Left ventricle myocardium inferior (tissue), 1 donor: ENCODE results near the gene CASTOR1. TPM values are rescaled to one million over a fixed set of nuclear protein-coding genes. Genes with fewer than 3 reads are reported as not detected.
A peak's percentile ranks its signal among the peaks of the same experiment; 100 is the strongest.

Experiments
- DNase-seq: peaks from one replicate; pipeline ENCODE4 v3.0.0-alpha.2; 2020
- H3K27ac ChIP-seq: fragments of 200-600 bp; replicated peaks from 2 replicates; pipeline ENCODE4 v1.8.0; 2021
- H3K27me3 ChIP-seq: fragments of 200-600 bp; 2 replicates; pipeline ENCODE4 v1.8.0; 2021; ENCODE audit warnings: low read depth
- H3K36me3 ChIP-seq: fragments of 200-600 bp; 2 replicates; pipeline ENCODE4 v1.8.0; 2021
- H3K4me1 ChIP-seq: fragments of 200-600 bp; 2 replicates; pipeline ENCODE4 v1.8.0; 2021
- H3K4me3 ChIP-seq: fragments of 200-600 bp; 2 replicates; pipeline ENCODE4 v1.8.0; 2021; ENCODE audit warnings: mild to moderate bottlenecking, moderate library complexity
- H3K9me3 ChIP-seq: fragments of 200-600 bp; replicated peaks from 2 replicates; pipeline ENCODE4 v1.8.0; 2021
- CTCF ChIP-seq: fragments of 200-600 bp; IDR thresholded peaks from 2 replicates; pipeline ENCODE4 v1.8.0; 2021; ENCODE audit warnings: antibody characterized with exemption, mild to moderate bottlenecking, borderline replicate concordance
- intact Hi-C: fragments of 100-400 bp; cut with micrococcal nuclease; formaldehyde crosslinking; loops from one replicate; pipeline ENCODE4 v1.11.0; 2022
- total RNA-seq: library from RNA; stranded (reverse); fragmentation: NEBNext Ultra II Directional; extraction: Animal tissue kit (Norgen Biotek cat#: 25700); gene quantifications from one replicate; pipeline ENCODE4 v1.2.1, GENCODE V29; 2021
- donor health status: DM: no; HTN: yes; CAD: no; lungs with severe emphysema.

The CASTOR1 gene
- total RNA-seq, 1 donor from 2014 or later = 6.5 TPM

- Histone ChIP-seq H3K4me1 (peaks cover 16% of the 10 kb centered on the region), H3K27me3 (no peaks in the 10 kb centered on the region), H3K4me3 (no peak overlapping the region), H3K27ac (no peak overlapping the region), H3K36me3 (no peaks in the 10 kb centered on the region), H3K9me3 (no peaks in the 10 kb centered on the region)
- intact Hi-C loops = no loop called here
- DNase-seq = no peak
- TF ChIP-seq CTCF = no peak
Measured at GRCh38 chr22:30273711-30274436, 15.4 kb downstream of the CASTOR1 start.

GRCh38 chr22:30272781-30273601, 16.3 kb downstream of the CASTOR1 start:
- Histone ChIP-seq H3K27me3 (no peaks in the 10 kb centered on the region), H3K4me3 (no peak overlapping the region), H3K9me3 (no peaks in the 10 kb centered on the region), H3K36me3 (no peaks in the 10 kb centered on the region), H3K27ac (no peak overlapping the region), H3K4me1 (peaks cover 12% of the 10 kb centered on the region)
- TF ChIP-seq CTCF = no peak
- no peak for DNase-seq
- intact Hi-C loops = no loop called here

- no peak for TF ChIP-seq CTCF
- no peaks in the 10 kb centered on the region for H3K36me3 ChIP-seq
- no peaks in the 10 kb centered on the region for H3K4me1 ChIP-seq
- H3K27ac ChIP-seq = no peak overlapping the region
- no peak overlapping the region for H3K4me3 ChIP-seq
- no peaks in the 10 kb centered on the region for H3K9me3 ChIP-seq
- intact Hi-C loops = no loop called here
- peak; percentile 70 for DNase-seq
- H3K27me3 ChIP-seq = peaks cover 8% of the 10 kb centered on the region
Measured at GRCh38 chr22:30270832-30271231, 18.5 kb downstream of the CASTOR1 start.

GRCh38 chr22:30268331-30268730, 21.0 kb downstream of the CASTOR1 start:
- no peaks in the 10 kb centered on the region for H3K9me3 ChIP-seq
- peaks cover under 1% of the 10 kb centered on the region for H3K4me1 ChIP-seq
- no peak overlapping the region for H3K27ac ChIP-seq
- intact Hi-C loops = no loop called here
- no peak for TF ChIP-seq CTCF
- H3K36me3 ChIP-seq = no peaks in the 10 kb centered on the region
- H3K27me3 ChIP-seq = peaks cover 31% of the 10 kb centered on the region
- no peak overlapping the region for H3K4me3 ChIP-seq
- DNase-seq = no peak

- Histone ChIP-seq H3K36me3 (no peaks in the 10 kb centered on the region), H3K27me3 (peaks cover 33% of the 10 kb centered on the region), H3K4me1 (peaks cover 6% of the 10 kb centered on the region), H3K9me3 (no peaks in the 10 kb centered on the region), H3K4me3 (peak overlapping the region; percentile 44), H3K27ac (peak overlapping the region; percentile 57)
- no peak for DNase-seq
- intact Hi-C loops = no loop called here
- no peak for TF ChIP-seq CTCF
Measured at GRCh38 chr22:30267382-30268302, 21.7 kb downstream of the CASTOR1 start.
